ENCODE results near the gene CR1. TPM values are rescaled to one million over a fixed set of nuclear protein-coding genes. Genes with fewer than 3 reads are reported as not detected.

CR1 gene
- total and polyA plus RNA-seq, 9 of the 15 experiments (the other 6 are each of a cell fraction or from before 2014, with no cell fraction given), result 0.07 to 0.47 (median 0.18) TPM

- TF ChIP-seq CUX1 (CRISPR knock-in tag; IDR thresholded peaks at IDR 0.05), result peak; percentile 37; the same call in 1 of the 2 replicates
- TF ChIP-seq NFIX (CRISPR knock-in tag; IDR thresholded peaks at IDR 0.05; ENCODE audit: low read depth), result peak; percentile 67
- TF ChIP-seq TCFL5 (CRISPR knock-in tag; conservative IDR thresholded peaks at IDR 0.05), result no peak
- no peak for TF ChIP-seq ZNF740 (CRISPR knock-in tag; IDR thresholded peaks at IDR 0.05)
- no peak for TF ChIP-seq ZNF740 (tag; IDR thresholded peaks at IDR 0.05)
- peak in 1 of 3 experiments; percentile 51; a peak in 1 of 6 replicates for TF ChIP-seq ZBTB11 (CRISPR knock-in tag; IDR thresholded peaks at IDR 0.05)
- TF ChIP-seq ZNF408 (CRISPR knock-in tag; IDR thresholded peaks at IDR 0.05; ENCODE audit: low read depth), result peak; percentile 93
- peak; percentile 86 for TF ChIP-seq ZNF449 (CRISPR knock-in tag; IDR thresholded peaks at IDR 0.05)
Measured at GRCh38 chr1:207514890-207515289, 18.9 kb downstream of the CR1 start (continued).
